ENCODE measurements around the gene RPS6KA2. TPM values are rescaled to one million over a fixed set of nuclear protein-coding genes. Genes with fewer than 3 reads are reported as not detected.
A peak's percentile ranks its signal among the peaks of the same experiment; 100 is the strongest.

RPS6KA2 gene
- total RNA-seq, 2 donors from 2014 or later = 59.5 to 75.4 TPM

GRCh38 chr6:166623318-166623717 lies 3.7 kb downstream of the RPS6KA2 start:
- ATAC-seq (ENCODE audit: insufficient number of reproducible peaks, low FRiP score, low read depth) = no peak
- Histone ChIP-seq H3K36me3 (no peaks in the 10 kb centered on the region), H3K9me3 (no peaks in the 10 kb centered on the region), H3K27ac (no peak overlapping the region), H3K27me3 (replicated peaks; ENCODE audit: insufficient read depth) (no peaks in the 10 kb centered on the region), H3K4me1 (ENCODE audit: control insufficient read depth in 1 of 2, low read depth in 2 of 2) (peaks cover 23 to 40% of the 10 kb centered on the region in 2 donors), H3K4me3 (no peak overlapping the region)
- DNase-seq (ENCODE audit: low spot score) = no peak
- TF ChIP-seq, protein P1, sequence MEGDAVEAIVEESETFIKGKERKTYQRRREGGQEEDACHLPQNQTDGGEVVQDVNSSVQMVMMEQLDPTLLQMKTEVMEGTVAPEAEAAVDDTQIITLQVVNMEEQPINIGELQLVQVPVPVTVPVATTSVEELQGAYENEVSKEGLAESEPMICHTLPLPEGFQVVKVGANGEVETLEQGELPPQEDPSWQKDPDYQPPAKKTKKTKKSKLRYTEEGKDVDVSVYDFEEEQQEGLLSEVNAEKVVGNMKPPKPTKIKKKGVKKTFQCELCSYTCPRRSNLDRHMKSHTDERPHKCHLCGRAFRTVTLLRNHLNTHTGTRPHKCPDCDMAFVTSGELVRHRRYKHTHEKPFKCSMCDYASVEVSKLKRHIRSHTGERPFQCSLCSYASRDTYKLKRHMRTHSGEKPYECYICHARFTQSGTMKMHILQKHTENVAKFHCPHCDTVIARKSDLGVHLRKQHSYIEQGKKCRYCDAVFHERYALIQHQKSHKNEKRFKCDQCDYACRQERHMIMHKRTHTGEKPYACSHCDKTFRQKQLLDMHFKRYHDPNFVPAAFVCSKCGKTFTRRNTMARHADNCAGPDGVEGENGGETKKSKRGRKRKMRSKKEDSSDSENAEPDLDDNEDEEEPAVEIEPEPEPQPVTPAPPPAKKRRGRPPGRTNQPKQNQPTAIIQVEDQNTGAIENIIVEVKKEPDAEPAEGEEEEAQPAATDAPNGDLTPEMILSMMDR (IDR thresholded peaks at IDR 0.05) = no peak

- peaks cover 23 to 37% of the 10 kb centered on the region in 2 donors for H3K4me1 ChIP-seq (ENCODE audit: control insufficient read depth in 1 of 2, low read depth in 2 of 2)
- ATAC-seq (ENCODE audit: insufficient number of reproducible peaks, low FRiP score, low read depth) (no peak), DNase-seq (ENCODE audit: low spot score) (no peak)
- no peaks in the 10 kb centered on the region for H3K36me3 ChIP-seq
- TF ChIP-seq, protein P1 (IDR thresholded peaks at IDR 0.05) = no peak
- H3K27me3 ChIP-seq (replicated peaks; ENCODE audit: insufficient read depth) = no peaks in the 10 kb centered on the region
- no peak overlapping the region for H3K4me3 ChIP-seq
- H3K27ac ChIP-seq = no peak overlapping the region
- no peaks in the 10 kb centered on the region for H3K9me3 ChIP-seq
Measured at GRCh38 chr6:166621114-166621540, 5.9 kb downstream of the RPS6KA2 start.

DNA sequence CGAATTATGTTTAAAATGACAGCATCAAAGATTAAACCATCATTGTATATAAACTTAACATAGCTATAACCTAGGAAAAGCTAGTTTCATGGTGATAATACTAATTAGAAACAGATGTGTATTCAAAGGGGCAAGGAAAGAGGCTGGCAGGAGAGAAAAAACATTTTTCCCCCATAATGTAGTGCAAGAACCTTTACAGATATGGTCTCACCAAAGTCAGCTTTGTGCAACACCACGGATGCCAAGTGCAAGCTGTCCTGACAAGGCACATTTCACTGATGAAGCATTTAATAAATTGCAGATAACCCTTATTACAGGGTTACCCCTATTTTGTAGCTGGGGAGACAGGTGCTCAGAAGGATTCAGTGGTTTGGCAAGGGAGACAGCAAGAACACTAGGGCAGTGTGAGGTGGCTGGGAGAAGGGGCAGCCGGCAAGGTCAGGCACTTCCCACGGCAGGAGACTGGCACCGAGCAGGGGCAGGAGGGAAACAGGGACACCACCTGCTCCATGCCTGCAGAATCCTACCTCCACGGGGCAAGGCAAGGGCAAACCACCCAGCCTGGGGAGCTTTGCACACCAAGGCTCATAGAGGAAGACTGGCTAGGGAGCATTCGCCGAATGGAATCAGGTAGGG lies 6.5 kb downstream of the RPS6KA2 start:
- no peak for ATAC-seq (ENCODE audit: insufficient number of reproducible peaks, low FRiP score, low read depth)
- Histone ChIP-seq H3K36me3 (no peaks in the 10 kb centered on the region), H3K9me3 (no peaks in the 10 kb centered on the region), H3K4me1 (ENCODE audit: control insufficient read depth in 1 of 2, low read depth in 2 of 2) (peaks cover 20 to 32% of the 10 kb centered on the region in 2 donors), H3K4me3 (peak overlapping the region; percentile 51), H3K27me3 (replicated peaks; ENCODE audit: insufficient read depth) (no peaks in the 10 kb centered on the region), H3K27ac (peak overlapping the region; percentile 36 to 61)
- TF ChIP-seq, protein P1 (IDR thresholded peaks at IDR 0.05) = no peak
- DNase-seq (ENCODE audit: low spot score) = no peak

DNA sequence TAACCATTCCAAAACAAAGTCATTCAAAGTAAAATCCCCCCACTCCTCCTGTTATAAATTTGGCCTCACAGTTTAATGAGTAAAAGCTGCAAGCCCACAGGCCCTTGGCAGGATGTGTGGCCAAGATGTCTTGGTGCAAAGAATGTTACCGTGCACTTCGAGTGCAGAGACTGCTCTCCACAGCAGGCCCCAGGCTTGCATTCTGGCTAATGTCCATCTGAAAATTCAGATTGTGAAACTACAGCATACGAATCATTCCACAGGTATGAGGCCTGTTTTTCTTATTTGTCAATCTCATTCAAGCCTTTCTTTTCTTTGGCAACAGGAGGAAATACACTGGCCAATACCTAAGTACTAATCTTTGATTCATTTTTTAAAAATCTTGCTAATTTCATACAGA lies 7.1 kb downstream of the RPS6KA2 start:
- H3K4me1 ChIP-seq (ENCODE audit: control insufficient read depth in 1 of 2, low read depth in 2 of 2) = peaks cover 20 to 29% of the 10 kb centered on the region in 2 donors
- peak; percentile 96 for ATAC-seq (ENCODE audit: insufficient number of reproducible peaks, low FRiP score, low read depth)
- TF ChIP-seq, protein P1 (IDR thresholded peaks at IDR 0.05) = no peak

GRCh38 chr6:166618866-166619761 lies 7.9 kb downstream of the RPS6KA2 start:
- TF ChIP-seq, protein P1 (IDR thresholded peaks at IDR 0.05) = no peak
- no peaks in the 10 kb centered on the region for H3K9me3 ChIP-seq
- H3K27me3 ChIP-seq (replicated peaks; ENCODE audit: insufficient read depth) = no peaks in the 10 kb centered on the region
- ATAC-seq (ENCODE audit: insufficient number of reproducible peaks, low FRiP score, low read depth) (no peak), DNase-seq (ENCODE audit: low spot score) (no peak)
- no peak overlapping the region for H3K4me3 ChIP-seq
- H3K4me1 ChIP-seq (ENCODE audit: control insufficient read depth in 1 of 2, low read depth in 2 of 2) = peaks cover 20 to 29% of the 10 kb centered on the region in 2 donors
- no peaks in the 10 kb centered on the region for H3K36me3 ChIP-seq
- H3K27ac ChIP-seq = peak overlapping the region; percentile 53 to 61

More for the DNA sequence above, 7.1 kb downstream of the RPS6KA2 start:
- no peaks in the 10 kb centered on the region for H3K27me3 ChIP-seq (replicated peaks; ENCODE audit: insufficient read depth)
- DNase-seq (ENCODE audit: low spot score) = no peak
- H3K27ac ChIP-seq = peak overlapping the region; percentile 53 to 61
- H3K4me3 ChIP-seq = peak overlapping the region; percentile 51
- no peaks in the 10 kb centered on the region for H3K36me3 ChIP-seq
- H3K9me3 ChIP-seq = no peaks in the 10 kb centered on the region
